A172 (cell line): ENCODE measurements around the gene CHIT1. TPM values are rescaled to one million over a fixed set of nuclear protein-coding genes. Genes with fewer than 3 reads are reported as not detected.

Experiments
- DNase-seq: peaks from one replicate; pipeline ENCODE4 v3.0.0-alpha.2; 2015; ENCODE audit warnings: low spot score
- total RNA-seq: library from RNA; depleted of rRNA; stranded (reverse); fragments of >200 nt; shearing (Covaris generic); gene quantifications from 2 replicates; pipeline ENCODE4 v1.2.3, GENCODE V29; 2014

The CHIT1 gene
- total RNA-seq, 1 experiment from 2014 or later, result not detected

- peak; percentile 64 for DNase-seq
Measured at GRCh38 chr1:203216274-203217138, 13.0 kb downstream of the CHIT1 start.

- DNase-seq, result no peak
Measured at GRCh38 chr1:203215573-203215972, 13.9 kb downstream of the CHIT1 start.

- no peak for DNase-seq
Measured at GRCh38 chr1:203214871-203215270, 14.6 kb downstream of the CHIT1 start.

GRCh38 chr1:203213126-203213525, 16.3 kb downstream of the CHIT1 start:
- DNase-seq, result no peak

GRCh38 chr1:203211812-203212211, 17.7 kb downstream of the CHIT1 start:
- DNase-seq, result no peak

- no peak for DNase-seq
Measured at GRCh38 chr1:203210988-203211387, 18.5 kb downstream of the CHIT1 start.

- no peak for DNase-seq
Measured at GRCh38 chr1:203210350-203210749, 19.1 kb downstream of the CHIT1 start.

GRCh38 chr1:203208181-203208580, 21.3 kb downstream of the CHIT1 start:
- no peak for DNase-seq

GRCh38 chr1:203207751-203208150, 21.7 kb downstream of the CHIT1 start:
- no peak for DNase-seq

GRCh38 chr1:203206129-203206687, 23.3 kb downstream of the CHIT1 start:
- DNase-seq, result peak; percentile 29

DNA sequence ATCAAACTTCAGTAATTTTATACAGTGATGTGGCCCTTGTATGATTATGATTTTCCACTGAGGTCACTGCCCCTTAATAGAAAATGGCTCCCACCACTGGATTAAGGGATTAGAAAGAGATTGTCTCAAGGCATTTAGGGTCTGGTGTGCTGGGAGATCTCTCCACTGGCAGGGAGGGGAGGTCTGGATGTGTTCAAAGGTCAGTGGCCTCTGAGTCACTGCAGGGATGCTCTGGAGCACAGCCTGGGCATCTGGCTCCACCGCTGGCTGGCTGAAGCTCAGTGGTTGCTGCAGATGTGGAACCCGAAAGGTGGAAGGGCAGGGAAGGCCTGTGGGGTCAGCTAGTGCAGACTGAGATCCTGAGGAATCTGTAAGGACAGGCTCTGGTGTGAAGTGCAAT, 24.7 kb downstream of the CHIT1 start:
- no peak for DNase-seq

DNA sequence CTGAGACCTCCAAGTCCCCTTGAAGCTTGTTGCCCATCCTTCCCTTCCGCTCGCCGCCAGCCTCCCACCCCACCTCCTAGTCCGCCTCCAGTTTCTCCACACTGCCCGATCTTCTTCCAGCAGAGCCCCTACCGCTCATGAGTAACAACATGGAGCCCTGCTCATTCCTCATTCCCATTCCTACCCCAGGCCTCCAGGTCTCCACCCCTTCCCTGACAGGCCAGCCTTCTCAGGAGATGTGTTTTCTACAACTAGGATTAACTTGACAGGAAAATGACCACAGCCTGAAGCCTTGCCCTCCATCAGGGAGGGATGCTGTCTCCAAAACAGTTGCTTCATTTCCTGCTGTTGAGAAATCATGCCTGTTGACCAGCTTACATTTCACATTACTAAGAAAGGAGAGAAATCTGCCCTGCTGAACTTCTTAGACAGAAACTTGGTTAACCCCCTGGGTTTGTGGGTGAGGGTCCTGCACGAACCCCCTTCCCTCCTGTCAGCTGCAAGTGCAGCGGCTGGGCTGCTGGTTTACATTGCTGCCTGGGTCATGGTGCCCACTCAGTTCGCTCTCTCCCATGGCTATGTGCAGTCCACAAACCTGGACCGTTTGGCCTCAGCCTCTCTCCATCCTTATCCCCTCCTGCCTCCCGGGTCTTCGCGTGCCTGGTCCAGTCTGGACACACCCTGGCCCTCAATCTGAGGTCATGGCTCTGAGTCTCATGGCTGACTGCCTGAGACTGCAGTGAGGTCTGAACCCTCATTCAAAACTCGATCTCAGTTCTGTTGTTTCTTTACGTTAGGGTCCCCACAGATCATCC, 26.8 kb downstream of the CHIT1 start:
- peak; percentile 53 for DNase-seq

DNA sequence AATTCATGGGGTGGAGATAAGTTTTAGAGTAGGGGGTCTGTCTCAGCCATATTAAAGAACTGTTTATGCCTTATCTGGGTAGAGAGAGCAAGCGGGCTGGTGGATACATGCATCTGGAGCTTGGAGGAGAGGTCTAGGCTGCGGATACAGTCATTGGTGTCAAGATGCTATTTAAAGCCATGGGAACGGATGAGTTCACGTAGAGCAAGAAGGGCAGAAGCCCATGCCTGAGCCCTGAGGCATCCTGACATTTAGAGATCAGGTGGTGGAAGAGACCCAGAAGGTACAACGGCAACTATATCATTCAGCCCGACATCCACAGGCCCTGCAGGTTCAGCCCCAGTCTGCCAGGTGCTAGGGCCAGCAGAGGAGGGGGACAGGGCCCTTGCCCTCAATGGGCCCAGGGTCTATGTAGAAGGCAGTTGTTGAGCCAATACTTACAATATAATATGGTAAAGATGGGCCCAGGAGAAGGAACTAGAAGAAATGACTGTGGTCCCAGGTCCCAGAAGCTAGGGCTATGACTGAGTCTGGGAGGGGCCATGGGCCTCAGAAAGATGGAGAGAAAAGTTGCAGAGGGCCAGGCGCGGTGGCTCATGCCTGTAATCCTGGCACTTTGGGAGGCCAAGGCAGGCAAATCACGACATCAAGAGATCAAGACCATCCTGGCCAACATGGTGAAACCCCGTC, 27.8 kb downstream of the CHIT1 start:
- no peak for DNase-seq

GRCh38 chr1:203200916-203201315, 28.6 kb downstream of the CHIT1 start:
- no peak for DNase-seq

GRCh38 chr1:203199816-203200571, 29.5 kb downstream of the CHIT1 start:
- DNase-seq, result peak; percentile 30

GRCh38 chr1:203199481-203199815, 30.0 kb downstream of the CHIT1 start:
- DNase-seq, result no peak

DNA sequence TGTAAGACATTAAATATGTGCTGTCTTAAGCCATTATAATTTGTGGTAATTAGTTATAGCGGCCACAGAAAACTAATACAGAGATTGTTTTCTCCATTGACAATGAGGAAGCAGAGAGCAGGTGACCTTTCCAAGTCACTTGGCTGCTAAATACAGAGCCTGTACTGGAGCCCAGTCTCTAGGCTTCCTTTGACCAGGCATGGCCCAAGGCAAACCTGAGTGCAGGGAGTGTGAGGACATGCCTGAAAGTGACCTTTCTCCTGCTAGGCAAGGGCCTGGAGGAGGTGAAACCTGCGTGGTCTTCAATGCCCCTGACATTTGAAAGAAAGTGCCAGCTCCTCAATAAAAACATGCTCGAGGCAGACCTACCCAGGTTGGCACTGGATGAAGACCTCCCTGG, 30.5 kb downstream of the CHIT1 start:
- no peak for DNase-seq

- peak; percentile 83 for DNase-seq
Measured at GRCh38 chr1:203197625-203198024, 31.8 kb downstream of the CHIT1 start.

DNA sequence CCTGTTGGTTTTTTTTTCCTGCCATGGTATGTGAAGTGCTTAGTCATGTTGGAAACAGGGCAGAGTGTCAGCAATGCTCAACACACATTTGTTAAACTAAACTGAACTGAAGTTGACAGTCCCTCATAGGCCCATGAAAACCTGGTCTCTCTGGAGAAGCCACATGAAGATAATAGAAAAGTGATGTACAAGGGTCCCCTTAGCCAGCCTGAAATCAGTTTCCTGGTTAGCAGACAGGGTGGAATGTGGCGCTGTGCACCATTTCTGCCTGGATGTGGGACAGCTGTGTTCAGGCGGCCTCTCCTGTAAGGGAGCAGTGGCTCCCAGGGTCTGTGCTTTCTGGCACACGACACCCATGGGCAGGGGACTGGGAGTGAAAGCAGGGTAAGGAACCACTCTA, 33.1 kb downstream of the CHIT1 start:
- DNase-seq, result no peak

- DNase-seq, result no peak
Measured at GRCh38 chr1:203190949-203191348, 38.5 kb downstream of the CHIT1 start.

GRCh38 chr1:203189951-203190352, 39.5 kb downstream of the CHIT1 start:
- no peak for DNase-seq
